PC-3 (cell line): ENCODE measurements around the gene CYB561D2. TPM values are rescaled to one million over a fixed set of nuclear protein-coding genes. Genes with fewer than 3 reads are reported as not detected.

ENCODE experiments used
- ATAC-seq: fragments of 200-7000 bp; cut with Tn5 transposase; 2 replicates; pipeline ENCODE4 v1.9.1; 2020; ENCODE audit warnings: mild to moderate bottlenecking, moderate library complexity
- BruUV-seq: library from RNA; stranded (reverse); fragments of 400-500 nt; replicated peaks from 2 replicates; lab custom pipeline; 2021; lab: Mats Ljungman, UMichigan
- CTCF ChIA-PET: fragments of 300-600 bp; sonication (Branson Sonifier 250); formaldehyde crosslinking; loops from one replicate; lab custom pipeline; 2022; ENCODE audit warnings: antibody characterized with exemption; lab: Charles Lee
- POLR2A ChIA-PET: fragments of 300-600 bp; sonication (Branson Sonifier 250); formaldehyde crosslinking; loops from one replicate; lab custom pipeline; 2022; ENCODE audit warnings: antibody characterized with exemption; ENCODE audit not compliant: unreplicated experiment; lab: Charles Lee
- DNase-seq: peaks from one replicate; pipeline ENCODE4 v3.0.0-alpha.2; 2015
- H2AFZ ChIP-seq: fragments of 300-600 bp; sonication (generic); 2 replicates; pipeline ENCODE4 v1.6.0; 2016; ENCODE audit warnings: antibody characterized with exemption, low read length
- H3F3A ChIP-seq: fragments of 300-600 bp; sonication (generic); one replicate; pipeline ENCODE4 v1.6.0; 2017; ENCODE audit warnings: antibody characterized with exemption, low read length, control low read depth, mild to moderate bottlenecking; ENCODE audit not compliant: unreplicated experiment
- H3K27ac ChIP-seq: fragments of 300-600 bp; sonication (generic); 2 replicates; pipeline ENCODE4 v1.5.1; 2016; ENCODE audit warnings: mild to moderate bottlenecking, low read length
- H3K27me3 ChIP-seq: fragments of 300-600 bp; sonication (generic); 2 replicates; pipeline ENCODE4 v1.6.1; 2016; ENCODE audit warnings: low read length, mixed read lengths
- H3K36me3 ChIP-seq: fragments of 300-600 bp; sonication (generic); 2 replicates; pipeline ENCODE4 v1.6.1; 2016; ENCODE audit warnings: low read depth, mixed run types, low read length, mixed read lengths
- H3K4me1 ChIP-seq: fragments of 300-600 bp; sonication (generic); 2 replicates; pipeline ENCODE4 v1.5.1; 2016; ENCODE audit warnings: low read length; ENCODE audit not compliant: insufficient read depth
- H3K4me2 ChIP-seq: fragments of 300-600 bp; sonication (generic); 2 replicates; pipeline ENCODE4 v1.6.0; 2016; ENCODE audit warnings: low read length
- H3K4me3 ChIP-seq: fragments of 300-600 bp; sonication (generic); 2 replicates; pipeline ENCODE4 v1.5.1; 2016; ENCODE audit warnings: mild to moderate bottlenecking, low read length, mixed read lengths
- H3K79me2 ChIP-seq: fragments of 300-600 bp; sonication (generic); 2 replicates; pipeline ENCODE4 v1.6.1; 2017; ENCODE audit warnings: low read length, mixed read lengths
- H3K9ac ChIP-seq: fragments of 300-600 bp; sonication (generic); 2 replicates; pipeline ENCODE4 v1.6.0; 2016; ENCODE audit warnings: mild to moderate bottlenecking, low read length
- H3K9me2 ChIP-seq: fragments of 300-600 bp; sonication (generic); replicated peaks from 2 replicates; pipeline ENCODE4 v1.6.1; 2016; ENCODE audit warnings: mixed run types, low read length, mixed read lengths
- H3K9me3 ChIP-seq: fragments of 300-600 bp; sonication (generic); 2 replicates; pipeline ENCODE4 v1.6.1; 2016; ENCODE audit warnings: low read length, mixed read lengths
- H4K20me1 ChIP-seq: fragments of 300-600 bp; sonication (generic); 2 replicates; pipeline ENCODE4 v1.6.1; 2016; ENCODE audit warnings: low read length, mixed read lengths
- EZH2 ChIP-seq: fragments of 300-600 bp; sonication (generic); IDR thresholded peaks from one replicate; pipeline ENCODE4 v1.6.1; 2017; ENCODE audit warnings: antibody characterized with exemption, mild to moderate bottlenecking, low read length; ENCODE audit not compliant: unreplicated experiment
- EZH2phosphoT487 ChIP-seq: fragments of 300-600 bp; sonication (generic); IDR thresholded peaks from 2 replicates; pipeline ENCODE4 v1.6.1; 2018; ENCODE audit warnings: mild to moderate bottlenecking, antibody characterized with exemption, low read length, borderline replicate concordance
- intact Hi-C: fragments of 100-400 bp; cut with micrococcal nuclease; formaldehyde crosslinking; loops from 2 replicates; pipeline ENCODE4 v1.9.0; 2023
- total RNA-seq: library from RNA; depleted of rRNA; stranded (reverse); fragments of >200 nt; gene quantifications from 2 replicates; pipeline ENCODE4 v1.2.3, GENCODE V29; 2014
- TF ChIP-seq, protein P1 (sequence below): fragments of 300-600 bp; sonication (generic); conservative IDR thresholded peaks from 2 replicates; pipeline ENCODE4 v1.5.1; 2017; ENCODE audit warnings: antibody characterized with exemption, low read depth, mild to moderate bottlenecking, low read length

The CYB561D2 gene
- total RNA-seq, 1 experiment from 2014 or later, result 44.3 TPM

GRCh38 chr3:50358911-50359759 lies 8.5 kb downstream of the CYB561D2 start, which contains the start of gene TMEM115:
Gene TMEM115 (minus strand): TSS chr3:50359521. CDS start chr3:50359063, 458 bp downstream.
- H3K36me3 ChIP-seq, result peaks cover 23% of the 10 kb centered on the region
- CTCF ChIA-PET, result no interaction called here
- no peaks in the 10 kb centered on the region for H3K27me3 ChIP-seq
- no peaks in the 10 kb centered on the region for H3K9me3 ChIP-seq
- TF ChIP-seq, protein P1, sequence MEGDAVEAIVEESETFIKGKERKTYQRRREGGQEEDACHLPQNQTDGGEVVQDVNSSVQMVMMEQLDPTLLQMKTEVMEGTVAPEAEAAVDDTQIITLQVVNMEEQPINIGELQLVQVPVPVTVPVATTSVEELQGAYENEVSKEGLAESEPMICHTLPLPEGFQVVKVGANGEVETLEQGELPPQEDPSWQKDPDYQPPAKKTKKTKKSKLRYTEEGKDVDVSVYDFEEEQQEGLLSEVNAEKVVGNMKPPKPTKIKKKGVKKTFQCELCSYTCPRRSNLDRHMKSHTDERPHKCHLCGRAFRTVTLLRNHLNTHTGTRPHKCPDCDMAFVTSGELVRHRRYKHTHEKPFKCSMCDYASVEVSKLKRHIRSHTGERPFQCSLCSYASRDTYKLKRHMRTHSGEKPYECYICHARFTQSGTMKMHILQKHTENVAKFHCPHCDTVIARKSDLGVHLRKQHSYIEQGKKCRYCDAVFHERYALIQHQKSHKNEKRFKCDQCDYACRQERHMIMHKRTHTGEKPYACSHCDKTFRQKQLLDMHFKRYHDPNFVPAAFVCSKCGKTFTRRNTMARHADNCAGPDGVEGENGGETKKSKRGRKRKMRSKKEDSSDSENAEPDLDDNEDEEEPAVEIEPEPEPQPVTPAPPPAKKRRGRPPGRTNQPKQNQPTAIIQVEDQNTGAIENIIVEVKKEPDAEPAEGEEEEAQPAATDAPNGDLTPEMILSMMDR, result no peak
- TF ChIP-seq EZH2 (no peak), EZH2phosphoT487 (no peak)
- peak within 1 kb of the TSS; percentile 39 for H3K27ac ChIP-seq
- H3K4me1 ChIP-seq, result peaks cover 32% of the 10 kb centered on the region
- H3K4me3 ChIP-seq, result peak within 1 kb of the TSS; percentile 85
- H3F3A ChIP-seq, result no peaks in the 10 kb centered on the region
- intact Hi-C loops, result loop anchor here (1.0 kb wide), 2 partner anchors 8 to 124 kb away; no protein-coding TSS in a partner anchor
- H4K20me1 ChIP-seq, result peaks cover 36% of the 10 kb centered on the region
- BruUV-seq, result TSS peak; percentile 42
- peak within 1 kb of the TSS; percentile 94 for H3K9ac ChIP-seq
- POLR2A ChIA-PET, result no interaction called here
- H3K79me2 ChIP-seq, result peaks cover 52% of the 10 kb centered on the region
- DNase-seq (peak; percentile 98), ATAC-seq (peak; percentile 96)
- no peaks in the 10 kb centered on the region for H3K9me2 ChIP-seq
- H3K4me2 ChIP-seq, result peak within 1 kb of the TSS; percentile 93
- peak within 1 kb of the TSS; percentile 94 for H2AFZ ChIP-seq

DNA sequence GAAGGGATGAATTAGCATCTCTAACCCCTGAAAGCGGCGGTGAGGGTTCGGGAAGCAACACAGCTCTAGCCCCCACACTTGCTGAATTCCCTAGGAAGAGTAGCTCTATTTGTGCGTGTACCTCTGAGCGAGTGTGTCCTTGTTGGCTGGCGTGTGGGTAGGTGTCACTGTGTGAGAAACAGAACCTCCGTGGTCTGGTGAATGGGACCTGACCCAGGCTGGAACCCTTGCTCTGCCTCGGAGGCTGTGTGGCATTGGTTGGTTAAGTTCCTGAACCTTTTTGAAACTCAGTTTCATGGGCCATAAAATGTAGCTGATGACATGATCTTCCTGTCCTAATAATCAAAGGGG lies 9.1 kb downstream of the CYB561D2 start:
- Histone ChIP-seq H3K9me2 (no peaks in the 10 kb centered on the region), H3K9me3 (no peaks in the 10 kb centered on the region), H3K36me3 (peaks cover 17% of the 10 kb centered on the region), H3K4me3 (peak overlapping the region; percentile 85), H3K4me2 (peak overlapping the region; percentile 93), H3K9ac (no peak overlapping the region), H3K27ac (no peak overlapping the region), H3K4me1 (peaks cover 32% of the 10 kb centered on the region), H3F3A (no peaks in the 10 kb centered on the region), H3K79me2 (peaks cover 46% of the 10 kb centered on the region), H3K27me3 (no peaks in the 10 kb centered on the region), H4K20me1 (peaks cover 36% of the 10 kb centered on the region), H2AFZ (peak overlapping the region; percentile 94)
- intact Hi-C loops, result loop anchor here (1.0 kb wide), 2 partner anchors 8 to 124 kb away; no protein-coding TSS in a partner anchor
- ChIA-PET POLR2A (no interaction called here), CTCF (no interaction called here)
- no TSS peak for BruUV-seq
- ATAC-seq (peak; percentile 3), DNase-seq (no peak)
- no peak for TF ChIP-seq EZH2
- TF ChIP-seq, protein P1, result no peak
- TF ChIP-seq EZH2phosphoT487, result no peak
